GM10266 (cell line): Measurements from ENCODE around the gene SIRT6.
A peak's percentile ranks its signal among the peaks of the same experiment; 100 is the strongest.
"Not testable (repeated sequence)": the region's sequence is repeated elsewhere in the genome, so short reads cannot be mapped to it uniquely, and the experiment has no call there.

Experiments
- DNase-seq: peaks from one replicate; pipeline ENCODE4 v3.0.0; 2012; ENCODE audit errors: extremely low spot score
- TF ChIP-seq, protein P1 (sequence below): IDR thresholded peaks from 2 replicates; pipeline ENCODE4 v1.5.1; 2012; ENCODE audit warnings: mild to moderate bottlenecking, low read depth; ENCODE audit not compliant: control insufficient read depth, insufficient read depth; ENCODE audit errors: missing control alignments

SIRT6 gene

DNA sequence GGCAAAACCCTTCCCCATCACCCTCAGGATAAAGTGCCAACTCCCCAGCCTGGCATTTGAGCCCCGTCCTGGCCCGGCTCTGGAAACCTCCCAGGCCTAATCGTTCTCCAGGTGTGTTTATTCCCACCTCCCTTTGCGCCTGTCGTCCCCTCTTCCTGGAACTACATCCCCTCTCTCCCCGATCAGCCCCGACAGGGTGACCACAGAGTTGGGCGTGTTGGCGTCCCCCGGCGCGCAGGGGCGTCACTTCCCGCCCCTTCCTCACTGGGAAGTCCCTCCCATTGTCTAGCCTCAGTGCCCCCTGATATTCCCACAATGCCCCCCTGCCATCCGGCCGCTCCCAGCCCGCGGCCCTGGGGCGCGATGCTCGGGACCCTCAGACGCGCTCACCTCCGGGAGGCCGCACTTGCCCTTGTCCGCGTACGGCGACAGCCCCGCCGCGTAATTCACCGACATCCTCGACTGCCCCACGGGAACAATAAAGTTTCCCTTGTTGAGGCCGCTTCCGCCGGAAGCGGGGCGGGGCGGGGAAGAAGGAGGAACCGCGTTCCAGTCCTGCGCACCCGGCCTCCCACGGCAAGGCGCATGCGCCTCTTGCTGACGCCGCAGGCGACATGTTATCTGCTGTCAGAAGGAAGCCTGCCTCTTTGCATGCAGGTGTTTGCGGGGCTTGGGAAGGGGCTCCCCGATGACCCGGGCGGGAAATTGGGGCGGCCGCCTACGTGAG, at the start of gene SIRT6, which contains the start of gene ANKRD24:
Gene SIRT6, minus strand, starts transcription at position 480 of the 727 bp plus-strand sequence. Its CDS starts 24 bp downstream, at position 456.
Gene ANKRD24, plus strand, starts transcription at position 606 of the 727 bp plus-strand sequence. CDS start 3,737 bp downstream, outside the sequence.
- TF ChIP-seq, protein P1, sequence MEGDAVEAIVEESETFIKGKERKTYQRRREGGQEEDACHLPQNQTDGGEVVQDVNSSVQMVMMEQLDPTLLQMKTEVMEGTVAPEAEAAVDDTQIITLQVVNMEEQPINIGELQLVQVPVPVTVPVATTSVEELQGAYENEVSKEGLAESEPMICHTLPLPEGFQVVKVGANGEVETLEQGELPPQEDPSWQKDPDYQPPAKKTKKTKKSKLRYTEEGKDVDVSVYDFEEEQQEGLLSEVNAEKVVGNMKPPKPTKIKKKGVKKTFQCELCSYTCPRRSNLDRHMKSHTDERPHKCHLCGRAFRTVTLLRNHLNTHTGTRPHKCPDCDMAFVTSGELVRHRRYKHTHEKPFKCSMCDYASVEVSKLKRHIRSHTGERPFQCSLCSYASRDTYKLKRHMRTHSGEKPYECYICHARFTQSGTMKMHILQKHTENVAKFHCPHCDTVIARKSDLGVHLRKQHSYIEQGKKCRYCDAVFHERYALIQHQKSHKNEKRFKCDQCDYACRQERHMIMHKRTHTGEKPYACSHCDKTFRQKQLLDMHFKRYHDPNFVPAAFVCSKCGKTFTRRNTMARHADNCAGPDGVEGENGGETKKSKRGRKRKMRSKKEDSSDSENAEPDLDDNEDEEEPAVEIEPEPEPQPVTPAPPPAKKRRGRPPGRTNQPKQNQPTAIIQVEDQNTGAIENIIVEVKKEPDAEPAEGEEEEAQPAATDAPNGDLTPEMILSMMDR, result no peak
- DNase-seq, result peak; percentile 99

- DNase-seq, result not testable (repeated sequence)
Measured at GRCh38 chr19:4232139-4232538, 49.8 kb upstream of the SIRT6 start.

GRCh38 chr19:4231521-4231920, 49.2 kb upstream of the SIRT6 start:
- not testable (repeated sequence) for DNase-seq

DNA sequence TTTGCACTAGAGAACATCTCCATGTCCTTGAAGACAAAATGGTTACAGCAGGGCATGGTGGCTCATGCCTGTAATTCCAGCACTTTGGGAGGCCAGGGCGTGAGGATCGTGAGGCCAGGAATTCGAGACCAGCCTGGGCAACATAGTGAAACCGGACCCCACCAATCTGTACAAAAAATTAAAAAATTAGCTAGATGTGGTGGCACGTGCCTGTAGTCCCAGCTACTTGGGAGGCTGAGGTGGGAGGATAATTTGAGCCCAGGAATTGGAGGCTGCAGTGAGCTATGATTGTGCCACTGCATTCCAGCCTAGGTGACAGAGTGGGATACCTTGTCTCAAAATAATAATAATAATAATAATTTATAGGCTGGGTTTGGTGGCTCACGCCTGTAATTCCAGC, 47.9 kb upstream of the SIRT6 start:
- DNase-seq, result not testable (repeated sequence)

- peak; percentile 88 for DNase-seq
- TF ChIP-seq, protein P1, result no peak
Measured at GRCh38 chr19:4229179-4229931, 47.0 kb upstream of the SIRT6 start, which contains the start of gene EBI3. Gene EBI3, plus strand, starts transcription at chr19:4229523. Its CDS starts 28 bp downstream, at chr19:4229551.

DNA sequence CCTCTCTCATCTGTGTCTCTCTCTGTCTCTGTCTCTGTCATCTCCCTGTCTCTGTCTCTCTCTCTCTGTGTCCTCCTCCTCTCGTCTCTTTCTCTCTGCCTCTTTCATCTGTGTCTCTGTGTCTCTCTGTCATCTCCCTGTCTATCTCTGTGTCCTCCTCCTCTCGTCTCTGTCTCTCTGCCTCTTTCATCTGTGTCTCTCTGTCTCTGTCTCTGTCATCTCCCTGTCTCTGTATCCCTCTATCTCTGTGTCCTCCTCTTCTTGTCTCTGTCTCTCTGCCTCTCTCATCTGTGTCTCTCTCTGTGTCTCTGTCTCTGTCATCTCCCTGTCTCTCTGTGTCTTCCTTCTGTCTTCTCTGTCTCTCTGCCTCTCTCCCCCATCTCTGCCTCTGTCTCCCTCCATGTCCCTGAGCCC, 46.4 kb upstream of the SIRT6 start:
- no peak for DNase-seq
- TF ChIP-seq, protein P1, result no peak

- DNase-seq, result no peak
Measured at GRCh38 chr19:4227771-4228170, 45.4 kb upstream of the SIRT6 start.

GRCh38 chr19:4225885-4226284, 43.5 kb upstream of the SIRT6 start:
- TF ChIP-seq, protein P1, result no peak
- DNase-seq, result no peak

More at GRCh38 chr19:4227771-4228170, 45.4 kb upstream of the SIRT6 start:
- TF ChIP-seq, protein P1, result no peak
